ENCODE data around the gene RRP1B. TPM values are rescaled to one million over a fixed set of nuclear protein-coding genes. Genes with fewer than 3 reads are reported as not detected.

Gene RRP1B
- total RNA-seq, 1 experiment from 2014 or later, result 44.2 TPM

DNA sequence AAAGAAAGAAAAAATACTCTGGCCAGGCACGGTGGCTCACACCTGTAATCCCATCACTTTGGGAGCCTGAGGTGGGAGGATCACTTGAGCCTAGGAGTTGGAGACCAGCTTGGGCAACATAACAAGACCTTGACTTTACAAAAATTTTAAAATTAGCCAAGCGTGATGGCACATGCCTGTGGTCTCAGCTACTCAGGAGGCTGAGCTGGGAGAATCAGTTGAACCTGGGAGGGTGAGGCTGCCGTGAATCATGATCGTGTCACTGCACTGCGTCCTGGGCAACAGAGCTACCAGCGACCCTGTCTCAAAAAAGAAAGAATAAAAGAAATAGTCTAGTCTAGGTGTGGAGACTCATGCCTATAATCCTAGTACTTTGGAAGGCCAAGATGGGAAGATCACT lies 22.3 kb downstream of the RRP1B start:
- intact Hi-C loops (cut with micrococcal nuclease), result no loop called here
- Histone ChIP-seq H3K27ac (ENCODE audit: low read length) (no peak overlapping the region), H3K9me3 (ENCODE audit: low read length) (no peaks in the 10 kb centered on the region), H3K4me3 (ENCODE audit: low read length) (no peak overlapping the region), H3K9ac (ENCODE audit: low read length) (no peak overlapping the region), H3K79me2 (ENCODE audit: low read length) (peaks cover 23% of the 10 kb centered on the region; the same call in 1 of the 2 replicates), H3K4me1 (ENCODE audit: insufficient read depth, low read length) (peaks cover 7% of the 10 kb centered on the region; the same call in 1 of the 2 replicates), H3K36me3 (ENCODE audit: low read depth, low read length) (peaks cover 67% of the 10 kb centered on the region), H3K27me3 (ENCODE audit: low read length) (no peaks in the 10 kb centered on the region), H2AFZ (ENCODE audit: low read length) (no peak overlapping the region), H4K20me1 (ENCODE audit: low read length) (peaks cover 3% of the 10 kb centered on the region; the same call in 1 of the 2 replicates), H3F3A (ENCODE audit: low read length, unreplicated experiment) (no peaks in the 10 kb centered on the region), H3K9me2 (replicated peaks; ENCODE audit: low read length) (no peaks in the 10 kb centered on the region), H3K4me2 (ENCODE audit: low read length) (no peak overlapping the region)
- DNase-seq, result peak; percentile 43
- BruUV-seq (replicated peaks), result no TSS peak
- peak; percentile 71 for ATAC-seq
- CTCF ChIA-PET, result no interaction called here
- no peak for TF ChIP-seq EZH2 (IDR thresholded peaks at IDR 0.05; ENCODE audit: low read length, unreplicated experiment)
- TF ChIP-seq, protein P1, sequence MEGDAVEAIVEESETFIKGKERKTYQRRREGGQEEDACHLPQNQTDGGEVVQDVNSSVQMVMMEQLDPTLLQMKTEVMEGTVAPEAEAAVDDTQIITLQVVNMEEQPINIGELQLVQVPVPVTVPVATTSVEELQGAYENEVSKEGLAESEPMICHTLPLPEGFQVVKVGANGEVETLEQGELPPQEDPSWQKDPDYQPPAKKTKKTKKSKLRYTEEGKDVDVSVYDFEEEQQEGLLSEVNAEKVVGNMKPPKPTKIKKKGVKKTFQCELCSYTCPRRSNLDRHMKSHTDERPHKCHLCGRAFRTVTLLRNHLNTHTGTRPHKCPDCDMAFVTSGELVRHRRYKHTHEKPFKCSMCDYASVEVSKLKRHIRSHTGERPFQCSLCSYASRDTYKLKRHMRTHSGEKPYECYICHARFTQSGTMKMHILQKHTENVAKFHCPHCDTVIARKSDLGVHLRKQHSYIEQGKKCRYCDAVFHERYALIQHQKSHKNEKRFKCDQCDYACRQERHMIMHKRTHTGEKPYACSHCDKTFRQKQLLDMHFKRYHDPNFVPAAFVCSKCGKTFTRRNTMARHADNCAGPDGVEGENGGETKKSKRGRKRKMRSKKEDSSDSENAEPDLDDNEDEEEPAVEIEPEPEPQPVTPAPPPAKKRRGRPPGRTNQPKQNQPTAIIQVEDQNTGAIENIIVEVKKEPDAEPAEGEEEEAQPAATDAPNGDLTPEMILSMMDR (conservative IDR thresholded peaks at IDR 0.05; ENCODE audit: low read depth, low read length), result no peak
- POLR2A ChIA-PET (ENCODE audit: unreplicated experiment), result no interaction called here

DNA sequence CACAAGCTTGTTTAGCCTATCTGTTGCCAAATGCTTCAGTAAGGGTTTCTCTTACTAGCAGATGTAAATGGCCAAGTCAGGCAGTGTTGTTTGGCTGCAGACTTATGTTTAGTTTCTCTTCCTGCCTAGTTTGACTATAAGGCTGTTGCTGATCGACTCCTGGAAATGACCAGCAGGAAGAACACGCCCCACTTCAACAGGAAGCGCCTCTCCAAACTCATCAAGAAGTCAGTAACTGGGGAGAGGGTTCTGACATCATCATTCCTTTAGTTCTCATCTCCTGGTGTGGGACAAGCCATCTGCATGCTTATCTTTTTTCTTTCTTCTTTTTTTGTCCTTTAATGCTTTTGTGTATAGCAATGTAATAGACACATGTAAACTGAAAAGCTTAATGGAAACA lies 25.1 kb downstream of the RRP1B start:
- H3K9me3 ChIP-seq (ENCODE audit: low read length), result no peaks in the 10 kb centered on the region
- H3K4me1 ChIP-seq (ENCODE audit: insufficient read depth, low read length), result peaks cover 7% of the 10 kb centered on the region; the same call in 1 of the 2 replicates
- BruUV-seq (replicated peaks), result no TSS peak
- no peak overlapping the region for H3K9ac ChIP-seq (ENCODE audit: low read length)
- POLR2A ChIA-PET (ENCODE audit: unreplicated experiment), result no interaction called here
- no peak overlapping the region for H3K4me3 ChIP-seq (ENCODE audit: low read length)
- peaks cover 7% of the 10 kb centered on the region; the same call in 1 of the 2 replicates for H3K79me2 ChIP-seq (ENCODE audit: low read length)
- peaks cover 3% of the 10 kb centered on the region; the same call in 1 of the 2 replicates for H4K20me1 ChIP-seq (ENCODE audit: low read length)
- no peaks in the 10 kb centered on the region for H3K9me2 ChIP-seq (replicated peaks; ENCODE audit: low read length)
- H2AFZ ChIP-seq (ENCODE audit: low read length), result no peak overlapping the region
- CTCF ChIA-PET, result no interaction called here
- H3F3A ChIP-seq (ENCODE audit: low read length, unreplicated experiment), result no peaks in the 10 kb centered on the region
- intact Hi-C loops (cut with micrococcal nuclease), result no loop called here
- H3K36me3 ChIP-seq (ENCODE audit: low read depth, low read length), result peaks cover 73% of the 10 kb centered on the region
- H3K27me3 ChIP-seq (ENCODE audit: low read length), result no peaks in the 10 kb centered on the region
- ATAC-seq (no peak), DNase-seq (no peak)
- H3K27ac ChIP-seq (ENCODE audit: low read length), result no peak overlapping the region
- no peak overlapping the region for H3K4me2 ChIP-seq (ENCODE audit: low read length)
- TF ChIP-seq EZH2phosphoT487 (IDR thresholded peaks at IDR 0.05; ENCODE audit: borderline replicate concordance, low read length) (no peak), EZH2 (IDR thresholded peaks at IDR 0.05; ENCODE audit: low read length, unreplicated experiment) (no peak)
- TF ChIP-seq, protein P1 (conservative IDR thresholded peaks at IDR 0.05; ENCODE audit: low read depth, low read length), result no peak

DNA sequence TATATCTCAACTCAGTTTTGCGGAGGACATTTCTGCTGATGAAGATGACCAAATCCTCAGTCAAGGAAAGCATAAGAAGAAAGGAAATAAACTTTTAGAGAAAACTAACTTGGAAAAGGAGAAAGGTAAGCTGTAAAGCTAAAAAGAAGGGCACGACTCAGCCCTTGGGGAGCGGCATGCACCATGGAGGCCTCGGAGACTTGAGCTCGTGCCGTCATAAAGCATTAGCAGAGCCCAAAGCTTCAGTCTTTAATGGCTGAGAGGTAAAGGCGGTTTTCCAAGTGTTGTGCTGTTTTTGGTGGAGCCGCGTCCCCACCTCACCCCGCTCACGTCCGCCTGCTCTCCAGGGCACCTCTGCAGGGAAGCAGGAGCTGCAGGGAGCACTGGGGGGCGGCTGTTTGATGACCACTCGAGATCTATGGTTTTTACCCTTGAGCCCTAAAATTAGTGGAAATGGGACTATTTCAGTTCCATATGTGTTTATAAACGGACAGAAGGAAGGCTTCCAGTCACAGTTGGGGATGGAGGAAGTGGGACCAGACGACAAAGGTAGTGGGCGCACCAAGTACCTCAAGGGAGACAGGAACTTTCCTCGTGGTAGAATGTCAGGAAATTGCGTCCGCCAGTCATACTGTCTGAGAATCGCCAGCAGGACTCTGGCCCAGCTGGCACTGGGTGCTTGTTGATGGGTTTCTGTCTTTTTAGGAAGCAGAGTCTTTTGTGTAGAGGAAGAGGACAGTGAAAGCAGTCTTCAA lies 27.6 kb downstream of the RRP1B start:
- DNase-seq (no peak), ATAC-seq (no peak)
- Histone ChIP-seq H3K27ac (ENCODE audit: low read length) (no peak overlapping the region), H4K20me1 (ENCODE audit: low read length) (no peaks in the 10 kb centered on the region), H3K4me1 (ENCODE audit: insufficient read depth, low read length) (no peaks in the 10 kb centered on the region), H3F3A (ENCODE audit: low read length, unreplicated experiment) (no peaks in the 10 kb centered on the region), H3K9me2 (replicated peaks; ENCODE audit: low read length) (no peaks in the 10 kb centered on the region), H3K4me3 (ENCODE audit: low read length) (no peak overlapping the region), H3K9me3 (ENCODE audit: low read length) (no peaks in the 10 kb centered on the region), H3K36me3 (ENCODE audit: low read depth, low read length) (peaks cover 78% of the 10 kb centered on the region), H3K79me2 (ENCODE audit: low read length) (no peaks in the 10 kb centered on the region), H3K27me3 (ENCODE audit: low read length) (no peaks in the 10 kb centered on the region), H2AFZ (ENCODE audit: low read length) (no peak overlapping the region), H3K9ac (ENCODE audit: low read length) (no peak overlapping the region), H3K4me2 (ENCODE audit: low read length) (no peak overlapping the region)
- no TSS peak for BruUV-seq (replicated peaks)
- TF ChIP-seq EZH2phosphoT487 (IDR thresholded peaks at IDR 0.05; ENCODE audit: borderline replicate concordance, low read length) (no peak), EZH2 (IDR thresholded peaks at IDR 0.05; ENCODE audit: low read length, unreplicated experiment) (no peak)
- TF ChIP-seq, protein P1 (conservative IDR thresholded peaks at IDR 0.05; ENCODE audit: low read depth, low read length), result no peak
- intact Hi-C loops (cut with micrococcal nuclease), result no loop called here
- POLR2A ChIA-PET (ENCODE audit: unreplicated experiment), result no interaction called here
- CTCF ChIA-PET, result no interaction called here

All from PC-3 (cell line).